Measurements from ENCODE around the gene TGIF1.

Gene TGIF1

GRCh38 chr18:3434685-3435084 lies 15.3 kb upstream of the TGIF1 start:
- no peak for DNase-seq (ENCODE audit: low spot score)

- no peak for DNase-seq (ENCODE audit: low spot score)
Measured at GRCh38 chr18:3440341-3440740, 9.6 kb upstream of the TGIF1 start.

DNA sequence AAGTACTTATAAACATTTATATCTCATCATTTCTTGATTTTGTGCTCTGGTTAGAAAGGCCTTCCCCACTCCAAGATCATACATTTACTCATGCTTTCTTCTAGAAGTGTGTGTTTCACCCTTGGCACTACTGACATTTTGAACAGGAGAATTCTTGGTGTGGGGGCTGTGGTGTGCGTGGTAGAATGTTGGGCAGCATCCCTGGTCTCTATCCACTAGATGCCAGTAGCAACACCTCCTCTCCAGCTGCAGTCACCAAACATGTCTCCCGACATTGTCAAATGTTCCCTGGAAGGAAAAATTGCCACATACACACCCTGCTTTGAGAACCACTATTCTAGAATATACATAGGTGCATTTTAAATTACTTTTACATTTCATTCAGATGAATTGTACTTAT lies 8.7 kb upstream of the TGIF1 start:
- DNase-seq (ENCODE audit: low spot score): peak; percentile 71

DNA sequence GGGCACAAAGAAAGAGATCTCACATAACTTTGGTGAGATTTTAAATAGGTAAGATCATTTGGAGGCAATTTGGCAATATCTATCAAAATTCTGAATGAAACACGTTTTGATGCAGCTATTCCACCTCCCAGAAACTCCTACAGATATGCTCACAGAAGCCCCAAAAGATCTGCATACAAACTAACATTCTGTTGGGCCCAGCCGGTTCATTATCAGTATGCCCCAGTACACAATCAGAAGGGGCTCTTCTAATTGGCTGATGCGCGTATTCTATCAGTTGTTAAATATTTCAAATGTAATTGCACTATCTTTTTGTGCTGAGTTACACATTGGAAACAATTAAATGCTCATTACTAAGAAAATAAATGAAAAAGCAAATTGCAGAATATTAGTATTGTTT lies 7.1 kb upstream of the TGIF1 start:
- DNase-seq (ENCODE audit: low spot score): no peak

GRCh38 chr18:3444296-3444695 lies 5.7 kb upstream of the TGIF1 start:
- DNase-seq (ENCODE audit: low spot score): no peak

DNA sequence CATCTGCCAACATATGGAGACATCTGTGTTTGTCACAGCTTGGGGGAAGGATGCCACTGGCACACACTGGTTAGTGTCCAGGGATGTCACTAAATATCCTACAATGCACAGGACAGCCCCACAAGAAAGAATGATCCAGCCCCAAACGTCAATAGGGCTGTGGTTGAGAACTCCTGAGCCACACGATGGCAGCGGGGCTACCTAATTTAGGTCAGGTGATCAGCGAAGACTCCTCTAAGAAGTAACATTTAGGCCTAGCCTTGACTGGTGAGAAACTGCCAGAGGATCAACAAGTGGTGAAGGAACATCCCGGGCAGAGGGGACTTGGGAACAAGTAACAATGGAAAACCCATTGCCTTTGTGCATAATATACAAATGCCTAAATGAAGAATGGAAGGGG lies 5.0 kb upstream of the TGIF1 start:
- no peak for DNase-seq (ENCODE audit: low spot score)

- no peak for DNase-seq (ENCODE audit: low spot score)
Measured at GRCh38 chr18:3447068-3447894, 2.7 kb upstream of the TGIF1 start.

DNA sequence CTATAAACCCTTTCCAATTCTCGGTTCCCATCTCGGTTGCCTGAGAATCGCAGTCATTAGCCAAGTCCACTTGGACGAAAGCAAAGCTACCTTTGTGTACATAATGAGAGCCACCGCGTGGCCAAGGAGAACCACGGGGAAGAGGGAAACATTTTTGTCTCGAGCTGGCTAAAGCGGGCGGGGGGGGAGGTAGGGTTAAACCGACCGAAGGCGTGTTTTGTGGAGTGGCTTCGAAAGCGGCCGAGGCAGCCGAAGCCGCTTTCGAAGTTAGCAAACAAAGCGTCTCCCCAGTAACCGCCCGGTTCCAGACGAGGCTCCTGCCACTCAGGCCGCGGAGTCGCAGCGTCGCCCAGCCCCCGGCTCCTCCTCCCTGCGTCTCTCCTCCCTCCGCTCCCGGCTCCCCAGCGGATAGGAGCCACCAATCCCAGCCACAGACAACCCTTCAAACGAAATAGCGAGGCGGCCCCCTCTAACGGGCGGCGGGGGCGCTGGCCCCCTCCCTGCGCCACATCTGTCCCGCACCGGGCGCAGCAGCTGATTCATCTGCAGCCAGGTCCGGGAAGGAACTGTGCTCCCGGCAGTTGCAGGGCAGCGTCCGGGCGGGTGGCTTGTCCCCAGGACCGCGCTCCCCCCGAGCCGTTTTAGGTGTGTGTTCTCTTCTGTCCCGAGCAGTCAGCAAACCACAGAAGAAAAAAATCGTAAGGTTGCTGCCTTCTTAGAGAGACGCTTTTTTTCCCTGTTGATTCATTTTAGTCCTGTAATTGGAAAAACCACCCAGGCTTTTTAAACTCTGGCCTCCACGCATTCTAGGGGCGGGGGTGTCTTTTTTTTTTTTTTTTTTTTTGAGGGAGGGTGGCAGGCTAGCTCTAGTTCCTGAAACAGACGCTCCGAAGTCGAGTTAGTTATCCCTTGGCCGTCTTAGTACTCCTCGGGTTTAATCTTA lies 1.8 kb upstream of the TGIF1 start:
- peak; percentile 96 for DNase-seq (ENCODE audit: low spot score)

GRCh38 chr18:3448838-3449511 lies 997 bp upstream of the TGIF1 start:
- peak; percentile 81 for DNase-seq (ENCODE audit: low spot score)

- DNase-seq (ENCODE audit: low spot score): no peak
Measured at GRCh38 chr18:3449512-3450011, 410 bp upstream of the TGIF1 start.

DNA sequence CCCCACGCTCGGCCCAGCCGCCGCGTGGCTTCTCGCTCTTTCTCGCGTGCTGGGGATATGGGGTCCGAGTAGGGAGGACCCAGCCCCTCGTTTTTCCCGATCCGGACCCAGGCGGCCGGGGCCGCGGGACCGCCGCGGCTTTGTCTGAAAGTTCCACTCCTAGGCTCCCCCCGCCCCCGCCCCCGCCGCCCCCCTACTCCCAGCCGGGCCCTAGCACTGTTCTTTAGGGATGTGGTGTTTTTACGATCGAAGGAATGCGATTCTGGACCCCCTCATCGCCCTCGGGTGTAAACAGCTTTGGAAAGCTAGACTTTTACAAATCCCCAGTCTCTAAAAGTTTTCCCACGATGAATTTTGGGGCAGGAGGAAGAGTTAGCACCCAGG lies 819 bp downstream of the TGIF1 start:
- no peak for DNase-seq (ENCODE audit: low spot score)

DNA sequence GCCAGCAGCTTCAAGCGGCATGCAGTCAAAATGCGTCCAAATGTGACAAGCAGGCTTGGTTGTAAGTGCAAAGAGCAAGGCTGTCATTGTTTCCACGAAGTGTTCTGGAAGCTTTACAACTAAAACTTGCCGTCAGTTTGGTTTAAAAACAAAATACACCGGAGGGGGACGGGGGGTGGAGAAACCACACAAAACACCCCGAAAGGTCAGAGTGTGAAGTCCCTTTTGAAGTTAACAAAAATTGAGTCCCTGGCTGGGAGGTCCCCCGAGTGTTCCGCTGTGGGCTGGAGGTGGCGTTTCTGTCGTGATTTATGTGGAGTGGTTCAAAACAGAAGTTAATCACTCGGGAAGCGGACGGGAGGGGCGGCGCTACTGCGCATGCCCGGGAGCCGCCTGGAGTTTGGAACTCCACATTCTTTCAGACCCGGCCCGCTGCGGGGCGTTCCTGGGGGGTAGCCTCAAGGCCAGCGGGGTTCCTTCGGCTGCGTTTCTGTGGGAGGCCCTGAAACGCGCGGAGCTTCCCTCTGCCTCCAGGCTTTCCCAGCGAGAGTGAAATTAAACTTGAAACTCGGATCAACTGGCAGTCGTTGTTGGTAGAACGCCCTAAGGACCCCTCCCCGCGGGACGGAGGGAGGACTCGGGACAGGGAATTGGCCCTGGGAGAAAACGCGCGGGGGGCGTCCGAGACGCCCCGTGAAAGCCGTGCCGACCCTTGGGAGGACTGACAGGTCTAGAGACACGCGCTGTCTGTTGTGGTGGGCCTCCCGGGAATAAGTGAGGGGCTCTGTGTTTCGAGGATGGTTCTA lies 1.4 kb downstream of the TGIF1 start:
- peak; percentile 89 for DNase-seq (ENCODE audit: low spot score)

DNA sequence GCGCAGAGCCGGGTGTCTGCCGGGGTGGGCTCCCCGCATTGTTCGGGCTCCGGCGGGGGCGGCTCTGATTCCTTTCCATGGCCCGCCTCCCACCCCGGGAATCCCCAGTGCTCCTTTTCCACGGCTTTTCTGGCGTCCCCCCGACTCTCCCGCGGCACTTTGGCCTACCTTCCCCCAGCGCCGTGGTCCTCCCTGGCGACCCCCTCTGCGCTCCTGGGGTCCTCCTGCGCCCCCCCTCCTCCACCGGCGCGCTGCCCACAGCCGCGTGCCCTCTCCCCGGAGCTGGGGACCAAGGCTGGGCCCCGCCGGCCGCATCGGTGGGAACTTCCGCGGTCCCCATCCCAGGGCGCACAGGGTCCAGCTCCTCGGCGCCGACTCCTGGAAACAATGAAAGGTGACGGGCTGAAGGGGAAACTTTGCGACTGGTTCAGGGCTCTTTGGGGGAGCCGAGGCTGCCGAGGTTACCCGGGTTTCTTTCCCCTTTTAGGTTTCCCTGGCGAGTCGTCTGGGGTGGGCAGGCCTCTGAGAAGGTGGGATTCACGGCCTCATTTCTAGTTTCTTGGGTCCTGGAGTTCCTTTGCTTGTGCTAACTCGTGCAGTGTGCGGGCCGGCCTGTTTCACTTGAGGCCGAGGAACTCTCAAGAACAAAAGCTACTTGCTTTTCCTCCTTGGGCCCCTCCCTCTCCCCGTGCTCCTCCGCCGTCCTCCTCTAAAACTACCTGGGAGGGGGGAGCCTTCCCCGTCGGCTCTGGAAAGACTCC lies 2.2 kb downstream of the TGIF1 start:
- no peak for DNase-seq (ENCODE audit: low spot score)

- DNase-seq (ENCODE audit: low spot score): no peak
Measured at GRCh38 chr18:3452750-3453539, 3.0 kb downstream of the TGIF1 start.

- peak; percentile 53 for DNase-seq (ENCODE audit: low spot score)
Measured at GRCh38 chr18:3453540-3454364, 3.8 kb downstream of the TGIF1 start.

GRCh38 chr18:3454365-3455089 lies 4.6 kb downstream of the TGIF1 start:
- DNase-seq (ENCODE audit: low spot score): peak; percentile 72

DNA sequence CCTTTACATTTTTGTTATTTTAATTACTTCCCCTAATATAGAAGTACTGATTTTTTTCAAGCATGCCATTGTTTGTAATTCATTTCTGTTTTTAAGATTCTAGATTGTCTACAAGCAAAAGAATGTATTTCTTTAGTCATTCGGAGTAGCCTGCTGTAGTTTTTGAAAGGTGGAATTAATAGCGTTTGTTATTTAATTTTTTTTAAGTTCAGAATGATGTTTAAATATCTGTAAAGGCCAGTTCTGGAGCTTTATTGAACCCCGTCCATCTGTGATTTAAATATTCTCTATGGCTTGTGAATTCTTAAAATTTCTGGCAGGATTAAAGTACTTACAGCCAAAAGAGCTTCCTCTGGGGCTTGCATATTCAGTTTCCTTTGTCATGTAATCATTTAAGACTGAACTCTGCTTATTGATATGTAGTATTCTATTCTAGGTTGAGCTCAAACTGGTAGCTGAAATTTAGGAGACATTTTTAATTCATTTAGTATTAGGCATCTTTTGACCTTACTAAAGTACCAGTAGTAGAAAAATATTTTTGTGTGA lies 5.2 kb downstream of the TGIF1 start:
- no peak for DNase-seq (ENCODE audit: low spot score)

All from globus pallidus (tissue), 1 donor.